HG03196 (cell line): ENCODE data around the gene KLK10.

Experiments
- ATAC-seq: cut with Tn5 transposase; IDR thresholded peaks from one replicate; pipeline ENCODE4 v1.9.1; 2021; ENCODE audit not compliant: unreplicated experiment

KLK10 gene

GRCh38 chr19:51026554-51026831 is 7.0 kb upstream of the KLK10 start, which contains the start of gene KLK11:
KLK11 (minus strand) TSS chr19:51026616; CDS start chr19:51025631, 985 bp downstream.
- no peak for ATAC-seq

GRCh38 chr19:51025809-51026553 is 6.5 kb upstream of the KLK10 start:
- no peak for ATAC-seq

GRCh38 chr19:51025401-51025800 is 5.9 kb upstream of the KLK10 start:
- ATAC-seq: no peak

- ATAC-seq: no peak
Observed at GRCh38 chr19:51024924-51025323, 5.4 kb upstream of the KLK10 start.

GRCh38 chr19:51023946-51024345 is 4.4 kb upstream of the KLK10 start:
- no peak for ATAC-seq

- no peak for ATAC-seq
Observed at GRCh38 chr19:51022526-51022925, 3.0 kb upstream of the KLK10 start.

- ATAC-seq: no peak
Observed at GRCh38 chr19:51020988-51021651, 1.6 kb upstream of the KLK10 start.

GRCh38 chr19:51018745-51019543 is 565 bp downstream of the KLK10 start:
- ATAC-seq: no peak

- ATAC-seq: no peak
Observed at GRCh38 chr19:51016798-51017683, 2.5 kb downstream of the KLK10 start.

GRCh38 chr19:51015691-51016267 is 3.7 kb downstream of the KLK10 start:
- ATAC-seq: no peak

- no peak for ATAC-seq
Observed at GRCh38 chr19:51014242-51014641, 5.3 kb downstream of the KLK10 start.

GRCh38 chr19:51012661-51013190 is 6.8 kb downstream of the KLK10 start:
- no peak for ATAC-seq

- no peak for ATAC-seq
Observed at GRCh38 chr19:51010066-51010795, 9.3 kb downstream of the KLK10 start.

GRCh38 chr19:51009061-51009891 is 10.2 kb downstream of the KLK10 start:
- no peak for ATAC-seq

- ATAC-seq: no peak
Observed at GRCh38 chr19:51007488-51007887, 12.0 kb downstream of the KLK10 start.

GRCh38 chr19:51006406-51006805 is 13.1 kb downstream of the KLK10 start:
- no peak for ATAC-seq

GRCh38 chr19:51005248-51005647 is 14.3 kb downstream of the KLK10 start:
- ATAC-seq: no peak

GRCh38 chr19:51003316-51003715 is 16.2 kb downstream of the KLK10 start:
- ATAC-seq: no peak
